Central memory CD4-positive, alpha-beta T cell (primary cell): ENCODE measurements around the gene CNST.

Source experiments
- DNase-seq: peaks from one replicate; pipeline ENCODE4 v3.0.0; 2022
- total RNA-seq, 3 experiments: gene quantifications; one replicate each; lab custom pipeline; 2026; lab: John Stamatoyannopoulos, UW

CNST gene, protein sequence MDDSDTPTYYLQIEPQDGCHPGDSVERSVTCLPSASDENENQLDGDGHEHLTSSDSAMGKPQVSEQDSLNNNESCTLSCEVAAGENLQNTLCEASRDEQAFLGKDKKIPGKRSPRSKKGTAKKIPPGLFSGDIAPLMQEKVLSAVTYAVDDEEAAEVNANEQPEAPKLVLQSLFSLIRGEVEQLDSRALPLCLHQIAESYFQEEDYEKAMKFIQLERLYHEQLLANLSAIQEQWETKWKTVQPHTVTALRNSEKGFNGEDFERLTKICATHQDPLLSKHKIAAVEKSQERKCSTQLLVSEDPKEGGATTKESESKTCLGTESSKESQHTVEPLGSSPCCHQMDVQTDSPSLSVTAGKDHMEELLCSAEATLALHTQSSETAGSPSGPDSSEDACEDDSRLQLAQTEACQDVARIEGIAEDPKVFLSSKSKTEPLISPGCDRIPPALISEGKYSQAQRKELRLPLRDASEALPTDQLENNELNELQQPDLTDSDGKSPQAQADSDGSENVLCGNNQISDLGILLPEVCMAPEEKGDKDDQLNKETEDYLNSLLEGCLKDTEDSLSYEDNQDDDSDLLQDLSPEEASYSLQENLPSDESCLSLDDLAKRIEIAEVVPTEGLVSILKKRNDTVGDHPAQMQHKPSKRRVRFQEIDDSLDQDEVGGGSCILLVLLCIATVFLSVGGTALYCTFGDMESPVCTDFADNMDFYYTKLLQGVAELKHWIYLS
- total RNA-seq, result 90.8 to 176 (median 175) reads per million in 3 experiments

DNA sequence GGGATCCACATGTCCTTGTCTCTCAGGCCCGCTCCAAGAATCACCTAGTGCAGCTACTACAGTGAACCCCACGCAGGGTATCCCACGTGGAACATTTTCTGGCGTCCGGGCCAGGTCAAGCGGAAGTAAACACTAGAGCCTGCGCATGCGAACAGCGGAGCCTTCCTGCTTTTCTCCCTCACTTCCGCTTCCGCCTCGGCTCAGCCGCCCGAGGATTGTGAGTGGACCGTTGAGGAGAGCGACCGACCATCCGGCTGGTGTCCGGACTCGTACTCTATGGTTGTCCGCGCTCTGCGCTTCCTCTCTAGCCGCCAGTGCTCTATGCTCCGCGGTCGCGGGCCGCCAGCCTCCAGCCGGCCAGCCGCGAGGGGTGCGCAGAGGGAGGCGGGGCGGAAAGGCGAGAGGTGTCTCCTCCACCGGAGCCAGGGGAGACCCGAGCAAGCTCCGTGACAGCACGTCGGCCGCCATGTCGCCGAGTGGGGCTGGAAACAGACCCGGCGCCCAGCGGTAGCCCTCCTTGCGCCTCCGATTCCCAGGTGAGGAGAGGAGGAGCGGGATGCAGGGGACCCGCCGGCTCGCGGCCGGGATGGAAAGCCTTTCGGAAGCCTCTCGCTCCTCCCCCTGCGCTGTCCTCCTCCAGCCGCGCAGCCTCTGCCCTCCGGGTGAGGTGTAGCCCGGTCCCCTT is at the start of gene CNST, which contains the start of gene TFB2M:
Gene CNST (plus strand): TSS at position 329 of the 685 bp plus-strand sequence. CDS start 25,107 bp downstream, outside the sequence.
Gene TFB2M (minus strand): TSS at position 134 of the 685 bp plus-strand sequence. CDS start 123 bp downstream, at position 11.
- peak; percentile 90 for DNase-seq

DNA sequence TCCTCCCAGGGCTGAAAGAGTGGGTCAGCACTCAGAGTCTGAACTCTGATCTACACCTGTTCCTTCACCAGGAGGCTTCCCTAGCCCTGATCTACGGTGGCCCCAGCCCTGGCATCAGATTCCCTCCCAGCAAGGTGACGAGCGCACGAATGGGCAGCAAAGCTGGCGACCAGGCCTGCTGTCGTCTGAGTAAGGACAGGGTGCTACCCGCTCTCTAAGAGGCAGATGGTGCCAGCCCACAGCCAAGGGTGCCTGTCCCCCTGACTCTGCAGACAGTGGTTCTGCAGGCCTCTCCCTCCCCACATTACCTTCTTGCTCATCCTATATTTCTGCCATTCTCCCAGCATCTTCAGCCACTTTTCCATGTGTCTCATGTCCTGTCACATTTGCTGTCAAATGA is 48.9 kb upstream of the CNST start:
- DNase-seq, result no peak

DNA sequence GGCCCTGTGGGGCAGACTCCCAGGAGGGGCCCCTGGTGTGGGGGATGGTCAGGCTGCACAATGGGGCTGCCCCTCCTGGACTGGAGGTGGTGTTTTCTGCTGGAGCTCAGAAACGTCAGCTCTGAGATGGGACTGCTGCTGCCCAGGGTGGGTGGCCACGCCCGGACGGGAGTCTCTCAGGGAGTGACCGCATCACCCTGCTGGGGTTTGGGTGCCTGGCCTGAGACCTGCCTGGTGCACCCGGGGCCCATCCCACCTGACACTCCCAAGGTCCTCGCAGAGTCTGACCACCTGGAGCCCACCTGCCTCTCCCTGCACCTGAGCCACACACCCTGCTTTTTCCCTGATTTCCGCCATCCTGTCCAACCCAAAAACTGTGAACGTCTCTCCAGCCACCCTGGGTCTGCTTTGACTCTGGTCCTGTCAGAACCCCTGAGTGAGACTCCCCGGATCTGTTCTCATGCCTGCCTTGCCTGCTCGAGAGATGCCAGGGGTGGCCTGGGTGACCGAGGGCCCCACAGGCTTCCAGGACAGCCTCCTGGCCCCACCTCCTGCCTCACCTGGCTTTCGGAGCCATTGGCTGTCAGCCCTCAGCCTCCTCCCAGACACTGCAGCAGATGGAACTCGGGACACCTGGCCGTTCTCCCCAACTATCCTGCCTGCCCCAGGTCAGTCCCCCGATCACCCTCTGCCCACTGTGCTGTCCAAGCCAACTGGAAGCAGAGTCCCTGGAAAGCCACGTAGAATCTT is 47.6 kb upstream of the CNST start:
- DNase-seq, result no peak

DNA sequence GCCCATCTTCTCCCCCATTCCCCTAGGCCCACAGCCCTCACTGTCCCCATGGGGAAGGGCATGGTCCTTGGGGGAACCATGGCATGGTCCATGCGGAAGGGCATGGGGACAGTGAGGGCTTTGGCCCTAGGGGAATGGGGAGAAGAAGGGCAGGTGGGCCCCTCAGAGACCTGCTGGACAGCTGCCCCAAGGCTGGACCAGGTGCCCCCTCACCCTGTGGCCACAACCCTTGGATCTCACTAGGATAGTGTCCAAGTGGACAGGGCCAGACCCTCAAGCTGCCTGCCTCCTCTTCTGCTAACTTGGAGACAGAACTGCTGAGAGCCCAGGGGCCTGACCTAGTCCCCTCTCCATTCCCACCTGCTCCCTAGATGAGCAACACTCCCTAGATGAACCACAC is 46.7 kb upstream of the CNST start:
- DNase-seq, result no peak

DNA sequence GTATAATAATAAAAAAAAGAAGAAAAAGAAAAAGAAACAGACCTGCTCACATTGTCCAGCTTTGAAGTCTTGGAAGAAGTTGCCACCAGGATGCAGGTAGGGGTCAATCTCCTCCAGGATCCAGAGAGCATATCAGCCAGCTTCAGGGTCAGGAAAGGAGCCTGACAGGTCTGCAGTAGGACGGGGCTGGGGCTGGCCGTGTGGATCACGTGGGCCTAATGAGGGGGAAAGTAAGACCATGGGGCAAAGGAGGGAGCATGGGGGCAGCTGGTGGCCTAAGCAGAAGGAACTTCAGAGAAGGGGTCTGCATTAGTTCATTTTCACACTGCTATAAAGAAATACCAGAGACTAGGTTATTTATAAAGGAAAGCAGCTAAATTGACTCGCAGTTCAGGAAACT is 39.9 kb upstream of the CNST start:
- DNase-seq, result no peak

DNA sequence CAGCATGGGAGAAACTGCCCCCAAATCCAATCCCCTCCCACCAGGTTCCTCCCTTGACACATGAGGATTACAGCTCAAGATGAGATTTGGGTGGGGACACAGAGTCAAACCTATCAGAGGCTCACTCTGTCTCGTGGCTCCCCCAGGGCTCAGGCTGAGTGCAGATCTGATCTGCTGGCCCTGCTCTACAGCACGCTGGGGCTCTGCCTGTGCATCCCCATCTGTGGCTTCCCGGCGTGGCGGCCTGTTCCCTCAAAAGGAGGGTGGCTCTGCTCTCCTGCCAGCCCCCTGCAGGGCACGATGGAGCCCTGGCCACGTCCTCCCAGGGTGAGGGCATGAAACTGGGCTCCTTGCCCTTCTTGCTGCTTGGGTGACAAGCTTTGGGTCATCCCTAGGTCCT is 39.3 kb upstream of the CNST start:
- no peak for DNase-seq

DNA sequence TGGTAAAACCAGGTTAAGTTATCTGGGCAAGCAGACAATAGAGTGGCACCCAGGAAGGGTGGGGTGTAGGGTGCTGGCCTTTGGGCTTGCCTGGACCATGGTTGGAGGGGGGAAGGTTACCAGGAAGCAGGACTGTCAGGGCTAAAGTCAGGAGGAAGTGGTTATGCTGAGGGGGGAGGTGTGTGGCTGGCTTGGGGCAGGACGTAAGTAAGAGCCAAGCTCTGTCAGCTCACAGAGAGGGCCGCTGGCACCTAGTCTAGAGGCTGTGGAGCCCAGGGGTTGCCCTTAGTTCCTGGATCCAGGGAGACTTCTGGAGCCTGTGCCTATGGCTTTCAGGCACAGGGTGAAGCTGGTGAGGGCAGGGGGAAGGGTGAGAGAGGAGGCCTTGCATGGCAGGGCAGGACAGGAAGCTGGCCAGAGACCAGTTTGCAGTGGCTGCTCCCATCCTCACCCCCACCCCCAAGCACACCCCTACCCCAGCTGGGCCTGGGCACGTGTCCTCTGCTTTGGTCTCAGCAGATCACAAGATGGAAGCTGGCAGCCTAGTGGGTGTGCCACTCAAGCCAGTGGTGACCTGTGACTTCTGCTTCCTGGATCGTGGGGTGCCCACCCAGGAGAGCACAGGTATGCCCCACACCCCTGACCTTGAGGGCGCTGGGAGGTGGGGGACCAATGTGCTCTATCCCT is 38.7 kb upstream of the CNST start:
- no peak for DNase-seq

DNA sequence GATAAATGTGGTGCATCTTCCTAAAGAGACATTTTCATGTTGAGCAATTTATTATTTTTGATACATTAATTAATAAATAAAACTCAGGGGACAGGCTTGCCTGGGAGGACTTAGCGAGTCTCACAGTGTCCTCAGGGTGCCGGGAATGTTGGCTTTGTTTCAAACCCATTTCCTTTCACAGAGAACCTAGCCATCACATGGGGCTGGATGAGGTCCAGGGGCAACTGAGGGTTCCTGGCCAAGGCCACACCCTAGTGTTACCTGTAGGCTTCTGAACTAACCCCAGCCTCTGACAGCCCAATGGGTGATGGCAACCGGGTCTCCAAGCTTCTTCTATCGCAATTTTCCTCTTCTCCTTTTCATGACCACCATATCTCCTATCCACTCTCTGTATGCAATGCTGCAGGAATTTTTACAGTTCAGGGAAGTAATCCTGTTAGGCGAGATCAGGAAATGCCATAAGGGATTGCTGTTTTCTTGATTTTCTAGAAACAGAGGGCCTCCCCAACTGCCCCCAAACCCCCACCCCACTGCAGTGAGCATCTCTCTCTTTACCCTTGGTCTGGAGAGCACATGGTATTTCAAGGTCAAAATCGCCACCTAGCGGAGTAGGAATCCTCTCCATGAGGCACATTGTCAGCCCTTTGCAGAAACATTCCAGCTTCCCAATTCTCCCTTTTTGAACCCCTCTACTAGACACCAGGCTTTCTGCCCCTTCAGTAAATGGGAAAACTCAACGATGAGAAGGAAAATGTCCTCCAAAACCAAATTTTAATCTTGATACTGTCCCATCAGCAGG is 37.1 kb upstream of the CNST start:
- no peak for DNase-seq

DNA sequence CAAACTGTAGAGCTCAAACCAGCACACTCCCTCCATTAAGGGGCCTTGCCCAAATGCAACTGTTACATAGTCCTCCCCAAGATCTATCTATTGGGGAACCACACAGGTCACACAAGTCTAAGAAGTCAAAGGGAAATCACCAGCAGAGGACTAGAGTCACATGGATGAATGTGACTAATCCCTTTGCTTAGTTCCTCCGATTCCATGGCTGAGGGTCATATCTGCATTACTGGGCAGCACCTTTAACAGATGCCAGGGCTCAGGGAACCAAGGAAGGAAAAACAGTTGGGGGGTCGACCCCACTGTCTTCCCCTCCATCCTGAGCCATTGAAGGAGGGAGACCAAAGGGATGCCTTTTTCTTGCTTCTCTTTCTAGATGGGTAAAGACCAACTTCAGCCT is 35.8 kb upstream of the CNST start:
- no peak for DNase-seq

DNA sequence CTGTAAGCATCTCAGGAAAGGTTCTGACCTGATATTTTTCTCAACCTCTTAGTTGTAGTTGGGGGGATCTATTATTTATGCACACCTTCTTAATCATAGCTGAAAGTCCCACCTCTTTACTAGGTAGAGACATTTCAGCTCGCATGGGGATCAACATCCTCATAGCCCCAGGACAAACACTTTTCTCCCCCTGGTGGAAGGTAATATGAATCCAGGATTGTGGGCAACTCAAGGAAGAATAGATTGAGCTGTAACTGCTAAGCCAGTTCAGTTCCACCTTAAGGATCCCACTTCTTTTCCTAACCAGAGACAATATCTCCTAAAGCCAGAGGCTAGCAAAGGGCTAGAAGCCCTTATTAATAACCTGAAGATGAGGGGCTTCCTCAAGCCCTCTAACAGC is 33.7 kb upstream of the CNST start:
- no peak for DNase-seq

DNA sequence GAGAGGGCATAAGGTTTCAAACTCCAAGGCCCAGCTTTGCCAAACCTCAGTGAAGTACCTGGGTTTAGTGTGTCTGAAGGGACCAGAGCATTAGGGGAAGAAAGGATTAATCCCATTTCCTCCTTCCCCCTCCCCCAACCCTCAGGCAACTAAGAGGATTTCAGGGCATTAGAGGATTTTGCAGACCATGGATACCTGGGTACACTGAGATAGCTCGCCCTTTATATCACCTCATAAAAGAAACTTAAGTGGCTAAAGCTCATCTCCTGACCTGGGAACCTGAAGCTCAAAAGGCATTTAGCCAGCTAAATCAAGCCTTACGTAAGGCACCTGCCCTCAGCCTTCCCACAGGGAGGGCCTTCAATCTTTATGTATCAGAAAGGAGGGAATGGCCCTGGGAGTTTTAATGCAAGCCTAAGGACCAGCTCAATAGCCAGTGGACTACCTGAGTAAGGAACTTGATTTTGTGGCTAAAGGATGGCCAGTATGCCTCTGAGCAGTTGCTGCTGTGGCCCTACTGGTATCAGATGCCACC is 32.8 kb upstream of the CNST start:
- DNase-seq, result no peak

DNA sequence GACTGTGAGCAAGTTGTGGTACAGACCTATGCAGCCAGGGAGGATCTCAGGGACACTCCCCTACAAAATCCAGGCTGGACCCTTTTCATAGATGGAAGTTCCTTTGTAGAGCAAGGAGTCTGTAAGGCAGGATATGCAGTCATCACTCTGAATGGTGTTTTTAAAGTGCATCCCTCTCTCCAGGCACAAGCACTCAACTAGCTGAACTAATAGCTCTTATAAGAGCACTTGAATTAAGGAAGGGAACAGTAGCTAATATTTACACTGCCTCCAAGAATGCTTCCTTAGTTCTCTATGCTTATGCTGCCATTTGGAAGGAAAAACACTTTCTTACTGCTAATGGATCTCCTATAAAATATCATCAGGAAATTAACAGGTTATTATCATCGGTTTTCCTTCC is 32.1 kb upstream of the CNST start:
- DNase-seq, result no peak

DNA sequence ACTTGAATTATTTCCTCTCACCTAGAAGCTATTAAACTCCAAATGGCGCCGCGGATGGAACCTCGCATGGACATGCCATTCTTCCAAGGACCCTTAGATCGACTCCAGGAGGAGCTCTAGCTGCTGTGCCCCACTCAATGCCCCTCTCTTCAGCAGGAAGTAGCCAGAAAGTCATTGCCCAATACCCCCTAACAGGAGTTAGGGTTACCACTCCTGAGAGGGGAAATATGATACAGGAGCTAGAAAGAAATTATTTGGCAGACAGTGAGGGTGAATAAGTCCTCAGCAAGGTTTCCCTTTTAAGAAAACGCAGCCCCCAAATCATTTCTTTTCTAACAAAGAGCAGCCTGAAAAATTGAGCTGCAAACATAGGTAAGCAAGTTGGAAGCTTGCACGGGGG is 28.8 kb upstream of the CNST start:
- DNase-seq, result no peak

DNA sequence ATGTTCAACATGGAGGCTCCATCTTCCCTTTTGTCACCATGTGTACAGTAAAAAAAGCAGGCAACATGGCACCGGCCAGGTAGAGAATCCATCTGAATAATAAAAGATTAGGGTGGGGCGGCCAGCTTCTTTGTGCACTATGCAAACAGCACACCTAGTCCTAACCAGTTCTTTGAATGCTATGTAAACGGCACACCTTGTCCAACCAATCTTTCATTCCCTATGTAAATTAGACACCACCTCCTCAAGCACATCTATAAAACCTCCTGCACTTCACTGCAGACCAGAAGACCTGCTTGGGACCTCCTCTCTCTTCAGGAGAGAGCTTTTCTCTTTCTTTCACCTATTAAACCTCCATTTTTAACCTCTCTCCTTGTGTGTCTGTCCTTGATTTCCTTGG is 28.4 kb upstream of the CNST start:
- DNase-seq, result no peak

DNA sequence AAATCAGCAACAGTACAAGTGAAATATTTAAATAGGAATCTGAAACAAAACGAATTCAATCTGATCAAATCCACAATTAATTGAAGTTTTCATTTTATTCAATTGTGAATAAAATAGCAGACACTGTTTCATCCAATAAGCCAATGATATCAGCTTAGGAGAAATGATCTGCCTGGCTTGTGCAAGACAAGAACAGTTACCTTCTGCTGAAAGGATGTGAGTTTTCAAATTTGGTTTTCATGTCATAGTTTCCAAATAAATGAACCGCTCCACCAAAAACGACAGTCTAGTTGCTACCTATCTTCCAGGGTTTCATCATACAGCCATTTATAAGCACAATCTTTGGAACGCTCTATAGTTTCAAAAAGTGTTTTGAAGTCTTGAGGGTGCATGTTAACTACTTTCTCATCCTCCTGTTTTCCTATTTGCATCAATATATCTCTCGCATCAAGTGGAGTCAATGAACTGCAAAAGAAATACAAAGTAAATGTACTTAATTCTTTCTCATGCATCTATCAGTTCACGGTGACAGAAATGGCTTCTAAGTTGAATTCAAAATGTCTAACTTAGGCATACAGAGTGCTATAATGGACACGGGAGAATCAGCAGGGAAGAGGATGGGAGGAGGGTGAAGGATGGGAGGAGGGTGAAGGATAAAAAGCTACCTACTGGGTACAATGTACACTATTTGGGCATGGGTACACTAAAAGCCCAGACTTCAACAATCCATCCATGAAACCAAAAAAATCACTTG is 25.3 kb upstream of the CNST start:
- no peak for DNase-seq

DNA sequence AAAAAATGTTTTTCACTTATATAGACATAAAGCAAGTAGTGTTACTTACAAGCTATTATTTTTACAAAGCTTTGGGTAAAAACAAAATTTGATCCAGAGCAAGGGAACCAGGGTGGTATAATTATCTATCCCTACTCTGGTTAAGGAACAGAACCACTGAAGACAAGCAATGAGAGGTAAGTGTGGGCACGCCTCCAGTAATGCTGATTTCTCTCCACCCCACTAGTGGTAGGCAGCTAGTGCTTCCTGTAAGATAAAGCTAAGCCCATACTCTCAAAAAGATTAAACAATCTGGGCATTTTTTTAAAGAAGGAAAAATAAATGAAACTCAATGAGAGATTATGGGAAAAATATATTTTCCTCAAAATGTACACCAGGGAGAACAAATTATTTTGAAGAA is 22.3 kb upstream of the CNST start:
- DNase-seq, result no peak

DNA sequence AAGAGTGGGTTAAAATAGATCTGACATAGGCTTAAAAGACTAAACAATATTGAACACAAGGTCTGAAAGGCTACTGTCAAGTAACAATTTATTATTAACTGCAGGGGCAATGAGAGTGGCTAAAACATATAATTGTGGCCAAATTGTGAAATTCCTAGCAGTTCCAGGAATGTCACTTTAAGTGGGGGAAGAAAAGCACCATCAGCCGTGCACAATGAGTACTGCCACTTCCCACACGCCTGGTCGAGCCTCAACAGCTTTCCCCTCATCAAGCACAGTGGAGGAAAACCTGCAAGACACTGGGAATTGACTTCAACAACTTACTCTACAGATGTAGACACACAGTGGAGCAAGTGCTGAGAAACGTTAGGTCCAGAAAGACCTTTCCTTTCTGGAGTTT is 16.6 kb upstream of the CNST start:
- no peak for DNase-seq

DNA sequence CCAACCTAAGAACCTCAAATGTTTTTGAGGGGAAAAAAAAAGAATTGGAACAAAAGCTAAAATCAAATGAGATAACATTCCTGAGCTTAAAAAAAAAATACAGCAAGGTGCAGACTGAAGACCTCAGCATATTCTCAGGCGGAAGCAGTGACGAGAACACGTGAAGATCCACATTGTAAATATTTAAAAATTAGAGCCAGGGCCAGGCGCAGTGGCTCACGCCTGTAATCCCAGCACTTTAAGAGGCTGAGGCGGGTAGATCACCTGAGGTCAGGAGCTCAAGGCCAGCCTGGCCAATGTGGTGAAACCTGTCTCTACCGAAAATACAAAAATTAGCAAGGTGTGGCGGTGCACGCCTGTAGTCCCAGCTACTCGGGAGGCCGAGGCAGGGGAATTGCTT is 15.9 kb upstream of the CNST start:
- DNase-seq, result no peak

DNA sequence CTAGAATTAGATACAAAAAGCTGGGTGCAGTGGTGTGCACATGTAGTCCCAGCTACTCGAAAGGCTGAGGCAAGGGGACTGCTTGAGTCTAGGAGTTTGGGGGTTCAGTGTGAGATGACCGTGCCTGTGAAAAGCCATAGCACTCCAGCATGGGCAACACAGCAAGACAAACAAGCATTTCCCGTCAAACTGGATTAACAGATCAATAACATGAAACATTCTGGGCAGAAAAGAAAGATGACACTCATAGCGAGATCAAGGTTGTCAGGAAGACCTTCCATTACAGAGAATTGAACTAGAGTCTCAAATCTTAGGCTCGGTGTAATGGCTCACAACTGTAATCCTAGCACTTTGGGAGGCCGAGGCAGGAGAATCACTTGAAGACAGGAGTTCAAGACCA is 14.1 kb upstream of the CNST start:
- DNase-seq, result no peak

DNA sequence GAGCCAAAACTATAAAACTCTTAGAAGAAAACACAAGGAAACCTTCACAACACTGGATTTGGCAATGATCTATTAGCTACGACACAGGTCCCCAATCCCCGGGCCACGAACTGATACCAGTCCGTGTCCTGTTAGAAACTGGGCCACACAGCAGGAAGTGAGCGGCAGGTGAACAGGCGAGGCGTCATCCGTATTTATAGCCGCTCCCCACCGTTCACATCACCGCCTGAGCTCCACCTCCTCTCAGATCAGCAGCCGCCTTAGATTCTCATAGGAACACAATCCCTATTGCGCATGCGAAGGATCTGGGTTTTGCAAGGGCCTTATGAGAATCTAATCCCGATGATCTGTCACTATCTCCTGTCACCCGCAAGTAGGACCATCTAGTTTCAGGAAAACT is 12.1 kb upstream of the CNST start:
- no peak for DNase-seq
